GM19395 (cell line): ENCODE measurements around the gene GALNT14.

ENCODE experiments used
- ATAC-seq: cut with Tn5 transposase; IDR thresholded peaks from one replicate; pipeline ENCODE4 v1.9.1; 2021; ENCODE audit warnings: mild to moderate bottlenecking, moderate library complexity; ENCODE audit not compliant: unreplicated experiment

The GALNT14 gene

DNA sequence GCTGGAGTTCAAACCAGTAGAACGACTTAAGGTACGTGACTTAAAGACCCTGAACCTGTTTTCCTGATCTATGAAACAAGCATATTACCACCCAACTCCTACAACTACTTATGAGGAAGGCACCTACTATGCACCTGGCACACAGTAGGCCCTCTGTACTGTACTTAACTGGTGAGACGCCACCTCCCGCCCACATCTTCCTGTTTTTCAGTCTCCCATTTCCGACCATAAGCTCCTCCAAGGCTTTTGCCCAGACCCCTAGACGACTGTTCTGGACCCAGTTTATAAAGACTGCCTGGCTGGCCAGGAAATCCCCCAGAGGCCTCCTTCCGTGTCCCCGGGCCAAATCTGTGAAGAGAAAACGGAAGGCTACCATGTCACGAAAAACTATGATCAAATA, 1.5 kb downstream of the GALNT14 start:
- ATAC-seq: no peak

DNA sequence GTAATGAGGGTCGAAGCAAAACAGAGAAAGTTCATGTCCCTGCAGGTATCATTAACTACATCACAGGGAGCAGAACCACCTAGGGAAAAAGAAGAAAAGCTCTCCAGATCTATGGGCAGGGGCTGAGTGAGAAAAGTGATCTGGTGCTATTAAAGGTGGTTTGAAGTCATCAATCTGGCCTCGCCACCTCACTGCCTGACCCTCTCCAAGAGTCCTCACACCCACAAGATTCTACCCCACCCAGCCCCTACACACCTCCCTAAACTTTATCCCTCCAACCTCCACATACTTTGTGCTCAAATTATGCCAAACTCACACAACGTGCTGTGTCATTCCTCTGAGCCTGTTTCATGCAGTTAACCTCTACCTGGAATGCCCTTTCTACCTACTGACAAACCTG, 2.2 kb downstream of the GALNT14 start:
- no peak for ATAC-seq

DNA sequence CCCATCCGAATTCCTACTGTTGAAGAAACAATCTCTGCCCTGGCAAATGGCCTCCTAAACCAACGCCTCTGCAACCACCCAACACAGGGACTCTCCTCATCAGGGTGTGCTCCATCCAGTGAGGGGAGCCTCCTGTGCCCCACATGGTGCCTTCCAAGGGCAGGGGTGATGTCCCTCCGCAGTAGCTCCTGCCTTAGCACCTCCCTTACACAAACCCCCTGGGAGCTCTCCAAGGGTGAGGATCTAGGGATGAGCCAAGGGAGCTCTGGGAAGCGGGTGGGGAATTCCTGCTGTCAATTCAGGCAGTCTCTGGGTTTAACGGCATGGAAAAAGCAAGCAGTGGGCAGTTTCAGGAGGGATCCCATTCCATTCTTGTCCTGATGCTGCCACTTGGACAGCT, 3.8 kb downstream of the GALNT14 start:
- no peak for ATAC-seq

DNA sequence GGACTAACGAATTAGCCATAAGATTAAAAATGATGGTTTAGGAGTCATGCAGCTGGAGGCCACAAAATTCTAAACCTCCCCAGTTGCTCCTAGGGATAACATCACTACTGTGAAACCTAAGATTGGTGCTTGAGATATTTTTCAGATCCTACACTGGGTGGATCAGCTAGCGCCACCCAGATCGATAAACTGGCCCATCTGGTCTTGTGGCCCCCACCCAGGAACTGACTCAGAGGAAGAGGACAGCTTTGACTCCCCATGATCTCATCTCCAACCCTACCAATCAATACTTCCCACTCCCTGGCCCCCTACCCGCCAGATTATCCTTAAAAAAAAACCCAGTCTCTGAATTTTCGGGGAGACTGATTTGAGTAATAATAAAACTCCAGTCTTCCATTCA, 5.5 kb downstream of the GALNT14 start:
- ATAC-seq: no peak

DNA sequence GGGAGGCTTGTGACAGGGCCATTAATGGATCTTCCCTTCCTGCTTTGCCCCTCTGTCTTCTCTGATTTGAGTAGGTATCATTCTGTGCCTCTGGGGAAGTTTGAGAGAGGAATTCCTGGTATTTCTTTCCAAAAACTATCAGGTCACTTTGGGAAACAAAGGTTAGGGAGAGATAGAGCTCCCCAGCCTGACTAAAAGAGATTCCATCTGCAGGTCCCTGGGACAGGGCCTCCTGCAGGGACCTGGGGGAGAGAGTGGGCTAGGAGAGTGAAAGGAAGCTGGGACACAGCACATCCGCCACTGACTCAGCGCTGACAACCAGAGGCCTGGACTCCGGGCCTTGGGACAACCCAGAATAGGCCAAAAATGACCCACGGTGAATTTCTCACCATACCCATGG, 6.4 kb downstream of the GALNT14 start:
- ATAC-seq: no peak

DNA sequence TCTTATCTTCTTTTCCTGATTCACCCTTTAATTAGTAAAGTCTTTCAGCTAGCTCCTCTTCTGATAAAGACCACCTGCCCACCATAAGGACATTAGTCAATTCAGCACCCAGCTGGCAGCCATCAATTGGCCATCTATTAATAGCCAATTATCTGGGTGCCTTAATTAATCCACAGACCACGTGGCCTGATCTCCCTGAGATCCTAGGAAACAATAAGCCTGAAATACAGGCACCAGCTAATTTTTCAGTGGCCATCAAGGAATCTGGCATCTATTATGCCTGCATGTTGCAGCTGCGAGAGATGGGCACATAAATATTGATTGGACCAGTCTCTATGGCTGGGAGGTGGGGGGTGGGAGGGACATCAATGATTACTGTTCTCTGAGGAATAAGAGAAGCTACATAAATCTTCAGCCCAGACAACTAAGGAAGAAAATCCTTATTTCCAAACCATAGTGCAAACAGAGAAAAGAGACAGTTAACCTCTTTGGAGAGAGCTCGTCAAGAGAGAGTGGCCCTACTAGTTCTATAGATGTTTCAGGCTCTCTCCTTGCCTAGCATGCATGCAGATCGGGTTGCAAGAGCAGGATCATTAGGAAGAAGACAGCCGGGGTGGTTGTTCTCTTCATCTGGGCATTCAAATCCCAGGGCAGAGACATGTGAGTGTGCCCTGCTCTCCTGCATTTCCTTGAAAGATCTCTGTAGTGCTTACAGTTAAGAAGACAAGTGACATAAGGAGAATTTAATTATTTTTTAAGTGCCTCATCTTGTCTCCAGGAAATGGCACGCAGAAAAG, 8.7 kb downstream of the GALNT14 start:
- ATAC-seq: no peak

DNA sequence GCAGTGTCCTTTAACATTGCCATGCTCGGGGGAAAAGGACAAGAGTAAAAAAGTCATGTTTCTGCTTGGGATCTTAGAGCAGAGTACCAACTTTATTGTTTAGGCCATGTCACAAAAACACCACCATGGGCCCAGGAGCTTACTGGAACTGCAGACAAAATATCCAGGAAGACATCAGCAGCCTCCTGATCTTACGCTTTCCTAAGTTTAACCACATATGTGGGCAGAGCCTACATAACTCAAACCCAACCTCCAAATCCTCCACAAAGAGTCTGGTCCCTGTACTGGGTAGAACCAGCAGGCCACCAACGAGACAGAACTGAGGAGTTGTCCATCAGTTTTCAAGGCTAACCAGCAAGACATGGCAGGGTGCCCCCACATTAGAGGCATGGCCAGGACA, 10.3 kb downstream of the GALNT14 start:
- no peak for ATAC-seq

DNA sequence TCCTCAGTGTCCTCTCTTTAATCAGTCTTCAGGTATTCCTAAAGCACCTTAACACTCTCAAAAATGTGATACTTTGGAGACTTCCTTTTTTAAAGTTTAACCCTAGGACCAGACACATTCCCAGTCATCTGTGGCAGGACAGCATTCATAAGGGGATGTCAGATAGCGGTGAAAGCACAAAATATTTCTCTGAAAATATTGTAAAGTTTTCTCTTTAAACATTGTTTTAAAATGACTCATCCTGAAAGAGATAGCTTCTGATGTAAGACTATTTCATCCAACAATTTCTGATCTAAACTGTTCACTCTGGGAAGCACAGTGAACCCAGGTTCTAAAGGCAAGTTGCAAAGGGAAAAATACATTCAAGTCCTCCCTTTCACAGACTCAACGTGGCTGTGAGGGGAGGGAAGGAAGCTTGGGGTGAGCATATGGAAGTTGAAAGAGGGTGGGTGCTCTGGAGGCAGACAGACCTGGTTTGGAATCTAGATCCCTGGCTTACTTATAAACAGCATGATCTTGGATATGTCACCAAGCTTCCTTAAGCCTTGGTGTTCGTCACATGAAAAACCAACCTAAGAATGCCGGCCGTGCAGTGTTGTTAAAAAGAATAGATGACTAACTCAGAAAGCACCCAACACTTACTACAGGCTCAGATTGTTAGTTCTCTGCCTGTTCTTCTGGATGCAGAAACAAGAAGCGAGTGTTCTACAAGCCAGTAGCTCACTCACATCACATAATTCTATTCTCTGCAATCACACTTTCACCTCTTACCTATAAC, 12.1 kb downstream of the GALNT14 start:
- ATAC-seq: no peak

DNA sequence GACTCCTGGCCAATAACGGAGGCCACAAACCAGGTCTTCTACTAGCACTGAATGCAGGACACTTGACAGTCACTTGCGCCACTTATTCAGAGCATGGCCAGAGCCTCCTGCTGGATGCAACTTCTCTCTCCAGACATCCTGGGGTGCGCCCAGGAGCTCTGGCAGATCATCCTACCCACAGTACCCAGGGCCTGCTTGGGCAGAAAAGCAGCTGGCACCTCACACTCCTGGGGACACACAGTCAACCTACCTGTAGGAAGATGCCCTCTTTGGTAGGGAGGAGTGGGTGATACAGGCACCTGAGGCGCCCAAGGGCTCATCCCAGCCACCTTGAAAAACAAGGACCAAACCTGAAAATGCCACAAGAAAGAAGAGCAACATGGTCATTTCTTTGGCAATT, 13.3 kb downstream of the GALNT14 start:
- ATAC-seq: no peak

DNA sequence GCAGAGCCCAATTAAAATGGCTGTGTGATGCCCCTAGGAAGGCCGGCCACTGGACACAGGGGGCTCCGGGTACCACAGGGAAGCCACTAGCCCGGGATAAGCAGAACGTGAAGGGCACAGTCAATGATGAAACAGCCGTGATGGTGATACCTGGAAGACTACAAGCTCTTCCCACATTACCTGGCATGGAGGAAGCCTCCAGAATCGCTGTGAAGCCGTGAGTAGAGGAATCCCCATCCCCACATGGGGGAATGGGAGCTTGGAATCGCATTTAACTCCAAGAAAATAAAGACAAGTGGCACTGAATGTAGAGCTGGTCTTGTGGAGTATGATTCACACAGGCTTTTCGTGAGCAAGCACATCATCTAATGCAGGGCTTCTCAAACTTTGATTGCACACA, 16.1 kb downstream of the GALNT14 start:
- ATAC-seq: no peak

DNA sequence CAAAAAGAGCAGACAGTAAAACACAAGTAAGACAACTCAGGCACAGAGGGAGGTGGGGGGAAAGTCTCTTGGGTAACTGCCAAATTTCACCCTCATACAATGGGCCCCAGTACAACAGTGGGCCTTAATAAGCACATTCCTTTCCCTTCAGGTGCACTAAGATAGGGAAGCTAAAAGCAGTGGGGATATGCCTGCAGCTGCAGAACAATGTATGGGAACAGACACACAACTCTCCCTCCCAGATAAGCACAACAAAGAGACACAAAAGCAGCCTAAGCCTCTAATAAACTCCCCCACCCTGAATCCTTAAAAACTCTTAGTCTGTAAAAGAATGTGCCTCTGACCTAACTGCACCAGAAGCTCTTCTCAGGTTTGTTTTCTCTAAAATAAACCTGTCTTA, 24.5 kb downstream of the GALNT14 start:
- no peak for ATAC-seq

DNA sequence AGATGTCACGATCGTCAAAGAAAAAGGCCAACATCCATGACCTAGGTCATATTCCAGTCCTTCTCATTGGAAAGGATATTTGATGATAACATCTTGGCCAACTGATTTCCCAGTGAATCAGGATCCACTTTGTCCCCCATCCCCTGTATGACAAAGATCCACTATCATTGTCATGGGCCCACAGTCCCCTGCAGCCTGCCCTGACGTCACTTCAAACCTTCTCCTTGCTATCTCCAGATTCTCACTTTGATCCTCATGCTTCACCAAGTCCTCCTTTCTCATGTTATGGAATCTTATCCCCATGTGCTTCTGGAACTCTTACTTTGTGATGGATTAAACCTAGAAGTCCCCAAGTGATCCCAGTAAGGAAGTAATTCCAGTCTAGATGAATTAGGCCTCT, 25.7 kb downstream of the GALNT14 start:
- no peak for ATAC-seq

DNA sequence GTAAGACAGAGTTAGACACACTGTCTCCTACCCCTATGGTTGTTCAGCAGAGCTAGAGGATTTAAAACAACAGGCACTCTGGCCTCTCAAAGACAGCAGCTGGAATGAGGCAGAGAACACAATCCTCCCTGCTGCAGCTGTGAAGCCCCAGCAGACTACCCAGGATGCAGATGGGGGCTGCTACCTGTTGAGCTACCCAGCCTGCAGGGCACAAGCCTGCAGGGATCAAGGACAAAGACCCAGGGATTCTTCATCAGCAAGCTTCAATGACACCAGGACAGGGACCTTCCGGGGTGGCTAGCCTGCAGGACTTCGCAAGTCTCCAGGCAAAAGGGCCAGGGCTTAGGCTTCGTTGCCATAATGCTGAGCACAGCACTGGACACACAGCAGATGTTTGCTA, 27.2 kb downstream of the GALNT14 start:
- ATAC-seq: no peak

DNA sequence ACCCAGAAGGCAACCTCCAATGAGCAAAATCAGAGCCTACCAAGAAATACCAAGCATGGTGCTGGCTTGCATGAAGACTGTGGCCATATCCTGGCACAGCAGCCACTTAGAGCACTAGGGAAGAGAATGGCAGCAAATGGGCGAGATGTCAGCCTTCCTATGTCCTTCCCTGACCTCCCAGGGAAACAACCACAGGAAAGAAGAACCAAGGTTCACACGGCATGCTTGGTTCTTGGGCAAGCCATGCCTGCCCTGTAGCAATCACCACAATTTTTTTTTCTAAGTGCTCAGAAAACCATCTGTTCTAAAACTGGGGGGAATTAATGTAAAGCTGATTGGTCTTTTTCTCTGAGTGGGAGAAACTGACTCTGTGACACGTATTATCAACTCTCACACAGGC, 27.8 kb downstream of the GALNT14 start:
- no peak for ATAC-seq

DNA sequence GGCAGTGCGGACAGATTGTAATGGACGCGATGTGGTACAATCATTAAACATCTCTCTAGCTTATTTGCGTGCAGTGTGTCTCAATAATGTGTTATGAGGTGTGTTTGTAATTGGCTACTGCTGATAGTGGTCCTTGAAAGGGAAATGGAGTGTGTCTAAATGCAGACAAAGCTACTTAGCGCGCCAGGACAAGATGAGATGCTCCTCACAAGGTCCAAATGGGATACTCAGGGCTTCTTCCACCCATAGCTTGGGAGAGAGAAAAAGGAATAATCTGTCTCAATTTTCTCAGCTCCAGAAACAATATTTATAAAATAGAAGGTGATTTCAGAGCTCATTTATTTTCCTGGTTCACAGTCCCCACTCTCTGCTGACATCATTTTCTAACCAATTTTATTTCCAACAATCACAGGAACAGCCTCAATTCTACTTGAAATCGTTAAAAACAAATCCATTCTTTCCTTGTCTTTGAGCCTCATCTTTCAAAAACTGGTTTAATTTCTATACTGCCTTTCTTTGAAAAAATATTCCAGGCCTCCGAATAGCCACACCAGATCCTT, 28.5 kb downstream of the GALNT14 start:
- no peak for ATAC-seq

DNA sequence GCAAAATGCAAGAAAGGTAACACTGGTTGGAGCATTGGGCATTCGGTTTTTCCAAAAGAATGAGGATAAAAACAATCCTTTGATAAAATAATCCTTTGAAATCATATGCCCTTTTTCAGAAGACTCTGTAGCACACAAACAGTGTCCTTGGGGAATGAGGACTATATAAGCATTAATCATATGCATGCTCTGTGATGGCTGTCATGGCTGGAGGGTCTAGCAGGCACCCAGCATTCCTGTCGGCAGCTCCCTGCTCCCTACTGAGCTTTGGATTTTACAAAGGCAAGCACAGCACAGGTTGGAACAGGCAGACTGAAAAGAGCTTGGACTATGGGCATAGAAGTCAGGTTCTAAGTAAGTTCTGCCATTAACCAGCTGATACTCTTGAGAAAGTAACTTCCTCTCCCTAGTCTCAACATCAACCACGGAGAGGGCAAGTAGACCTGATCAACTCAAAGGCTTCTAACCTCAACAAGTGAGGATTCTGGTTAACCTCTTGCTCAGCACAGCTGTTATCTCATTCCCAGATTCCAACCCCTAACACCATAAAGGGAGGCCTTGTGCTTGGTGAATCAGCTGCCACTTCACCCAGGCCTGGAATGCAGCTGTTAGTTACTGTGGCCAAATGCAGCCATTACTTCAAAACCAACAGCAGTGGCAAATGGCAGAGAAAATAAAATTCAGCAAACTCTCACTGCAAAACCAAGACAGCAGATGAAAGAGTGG, 29.5 kb downstream of the GALNT14 start:
- no peak for ATAC-seq

DNA sequence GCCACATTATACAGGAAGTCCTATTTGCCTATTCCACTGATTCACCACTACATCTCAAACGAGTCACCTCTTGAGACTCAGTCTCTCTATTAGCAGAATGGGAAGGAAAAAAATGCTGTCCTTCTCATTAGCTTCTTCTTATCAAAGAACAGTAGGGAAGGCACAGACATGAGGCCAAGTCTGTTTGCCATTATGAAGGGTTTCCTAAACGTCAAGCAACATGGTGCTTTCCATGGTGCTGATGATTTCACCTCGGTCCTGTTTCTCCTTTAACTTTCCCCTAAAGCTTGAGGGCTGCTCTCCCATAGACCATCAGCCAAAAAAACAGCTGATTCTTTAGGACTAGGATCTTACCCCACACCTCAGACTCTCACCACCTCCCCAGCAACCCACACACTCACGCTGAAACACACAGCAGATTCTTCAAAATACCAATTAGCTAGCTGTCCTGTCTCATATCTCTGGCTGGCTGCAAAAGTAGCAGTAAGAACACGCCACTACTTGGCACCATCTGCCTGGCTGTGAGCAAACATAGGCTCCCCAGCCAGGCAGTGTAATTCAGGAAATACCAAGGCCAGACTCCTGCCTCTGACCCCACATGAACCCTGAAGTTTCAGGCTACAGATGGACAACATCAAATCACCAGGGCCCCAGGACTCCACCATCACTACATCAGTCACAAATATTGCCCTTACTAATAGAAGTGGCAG, 30.5 kb downstream of the GALNT14 start:
- no peak for ATAC-seq

DNA sequence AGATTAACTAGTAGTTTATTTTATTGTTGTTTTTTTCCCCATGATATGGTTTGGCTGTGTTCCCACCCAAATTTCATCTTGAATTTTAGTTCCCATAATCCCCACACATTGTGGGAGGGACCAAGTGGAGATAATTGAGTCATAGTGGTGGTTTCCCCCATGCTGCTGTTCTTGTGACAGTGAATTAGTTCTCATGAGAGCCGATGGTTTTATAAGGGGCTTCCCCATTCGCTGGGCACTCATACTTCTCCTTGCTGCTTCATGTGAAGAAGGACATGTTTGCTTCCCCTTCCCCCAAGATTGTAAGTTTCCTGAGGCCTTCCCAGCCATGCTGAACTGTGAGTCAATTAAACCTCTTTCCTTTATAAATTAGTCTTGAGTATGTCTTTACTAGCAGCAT, 36.5 kb downstream of the GALNT14 start:
- no peak for ATAC-seq

DNA sequence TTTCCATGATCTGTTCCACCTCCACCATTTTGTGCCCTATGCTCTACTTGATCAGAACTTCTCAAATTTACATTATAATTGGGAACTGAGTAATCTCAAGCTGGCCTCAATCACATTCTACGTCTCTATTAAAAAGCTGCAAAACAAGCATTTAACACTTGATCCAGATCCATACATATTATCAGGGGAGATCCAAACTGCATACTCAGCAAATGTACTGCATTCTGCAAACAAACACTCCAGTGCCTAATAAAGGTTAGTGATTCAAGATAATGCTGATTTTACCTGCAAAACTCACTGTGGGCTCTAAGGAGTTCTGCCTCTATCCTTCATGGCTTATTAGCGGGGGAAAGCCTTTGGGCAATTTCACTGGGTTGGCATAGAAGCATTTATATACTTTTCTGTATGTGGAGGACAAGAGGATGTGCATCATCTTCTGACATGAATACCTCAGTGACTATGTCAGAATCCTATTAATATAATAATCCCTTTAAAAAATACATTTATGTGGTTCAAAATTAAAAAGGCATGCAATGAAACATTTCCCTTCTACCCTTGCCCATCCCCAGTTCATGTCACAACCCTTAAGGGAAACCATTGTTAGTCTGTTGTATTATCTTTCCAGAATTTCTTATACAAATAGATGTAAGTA, 40.2 kb downstream of the GALNT14 start:
- no peak for ATAC-seq

DNA sequence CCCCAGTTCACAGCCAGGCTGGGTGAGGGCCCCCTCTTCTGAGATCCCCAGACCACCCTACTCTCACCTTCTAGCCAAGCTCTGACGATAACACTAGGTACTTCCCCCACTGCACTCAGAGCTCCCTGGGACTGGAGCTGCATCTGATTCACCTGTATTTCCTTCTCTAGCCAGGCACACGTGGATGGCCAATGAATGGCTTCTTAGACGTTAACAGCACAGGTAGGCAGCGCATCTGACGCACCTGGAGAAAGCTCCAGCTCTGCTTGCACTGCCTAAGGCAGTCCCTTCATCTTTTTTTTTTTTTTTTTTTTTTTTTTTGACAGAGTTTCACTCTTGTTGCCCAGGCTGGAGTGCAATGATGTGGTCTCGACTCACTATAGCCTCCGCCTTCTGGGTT, 48.1 kb downstream of the GALNT14 start:
- ATAC-seq: no peak
